K562 (cell line): ENCODE measurements around the gene PLP2. TPM values are rescaled to one million over a fixed set of nuclear protein-coding genes. Genes with fewer than 3 reads are reported as not detected.

Experiments used
- BHLHE40 ChIP-seq: IDR thresholded peaks from 2 replicates; pipeline ENCODE4 v1.6.1; 2011; ENCODE audit warnings: low read length, improper control_type of control experiment
- CBFA2T2 ChIP-seq: fragments of 450-650 bp; conservative IDR thresholded peaks from 2 replicates; pipeline ENCODE4 v1.6.1; 2017; ENCODE audit warnings: mild to moderate bottlenecking
- CBX5 ChIP-seq: IDR thresholded peaks from 2 replicates; pipeline ENCODE4 v1.6.1; 2014; ENCODE audit warnings: low read depth, borderline replicate concordance
- ELF1 ChIP-seq: fragments of 200-800 bp; sonication (Bioruptor generic); IDR thresholded peaks from 2 replicates; pipeline ENCODE4 v1.6.1; 2016; ENCODE audit warnings: missing genetic modification characterization, missing compliant biosample characterization
- ELK1 ChIP-seq: sonication (generic); formaldehyde crosslinking; IDR thresholded peaks from 2 replicates; pipeline ENCODE4 v1.8.1; 2022; ENCODE audit warnings: missing genetic modification reagents
- ETV1 ChIP-seq: fragments of 450-650 bp; conservative IDR thresholded peaks from 2 replicates; pipeline ENCODE4 v1.6.1; 2016; ENCODE audit warnings: missing genetic modification characterization, control low read depth, low read depth, missing compliant biosample characterization
- ILF3 ChIP-seq: fragments of 450-650 bp; IDR thresholded peaks from 2 replicates; pipeline ENCODE4 v1.6.1; 2018; ENCODE audit warnings: antibody characterized with exemption, mild to moderate bottlenecking, moderate library complexity, borderline replicate concordance
- LEF1 ChIP-seq: fragments of 450-650 bp; IDR thresholded peaks from 2 replicates; pipeline ENCODE4 v1.6.1; 2016; ENCODE audit warnings: mild to moderate bottlenecking
- MYNN ChIP-seq, 2 experiments: sonication (generic); formaldehyde crosslinking in 1 of 2; IDR thresholded peaks; 2 replicates each; pipeline versions ENCODE4 v1.5.0 to v1.6.1; 2016 to 2020; ENCODE audit warnings: antibody characterized with exemption in 1 of 2, missing genetic modification reagents in 1 of 2
- NCOA1 ChIP-seq: fragments of 450-650 bp; IDR thresholded peaks from 2 replicates; pipeline ENCODE4 v1.6.1; 2016; ENCODE audit warnings: low read depth
- RNF219 ChIP-seq: fragments of 250-450 bp; sonication (Bioruptor Pico); IDR thresholded peaks from 2 replicates; pipeline ENCODE4 v1.5.0; 2022; ENCODE audit warnings: mild to moderate bottlenecking
- SIRT6 ChIP-seq: IDR thresholded peaks from one replicate; pipeline ENCODE4 v1.6.1; 2012; ENCODE audit warnings: low read depth, mild to moderate bottlenecking, control low read depth, inconsistent platforms, low read length, moderate library complexity
- SMARCA5 ChIP-seq: fragments of 450-650 bp; IDR thresholded peaks from 2 replicates; pipeline ENCODE4 v1.6.1; 2016
- SMC3 ChIP-seq: conservative IDR thresholded peaks from 2 replicates; pipeline ENCODE4 v1.6.1; 2011; ENCODE audit warnings: low read depth, low read length, improper control_type of control experiment; ENCODE audit not compliant: insufficient read depth
- TAF15 ChIP-seq: fragments of 200-400 bp; formaldehyde crosslinking; IDR thresholded peaks from 2 replicates; pipeline ENCODE4 v1.6.1; 2017; ENCODE audit warnings: mild to moderate bottlenecking, low read depth, low read length, moderate library complexity
- YY1 ChIP-seq, 3 experiments: IDR thresholded peaks; 2 replicates each; pipeline ENCODE4 v1.6.1; 2011; ENCODE audit warnings: low read length in 2 of 3, mild to moderate bottlenecking in 2 of 3, moderate library complexity in 2 of 3, borderline replicate concordance in 1 of 3, control low read depth in 1 of 3, low read depth in 1 of 3; ENCODE audit not compliant: insufficient read depth in 3 of 3, insufficient replicate concordance in 2 of 3, control insufficient read depth in 1 of 3, insufficient read length in 1 of 3; ENCODE audit errors: extremely low read depth in 1 of 3
- ZFP91 ChIP-seq: sonication (generic); formaldehyde crosslinking; IDR thresholded peaks from 2 replicates; pipeline ENCODE4 v1.8.0; 2022; ENCODE audit warnings: mild to moderate bottlenecking, missing genetic modification reagents
- ZNF143 ChIP-seq: sonication (generic); formaldehyde crosslinking; IDR thresholded peaks from 2 replicates; pipeline ENCODE4 v1.9.0; 2022; ENCODE audit warnings: mild to moderate bottlenecking, missing genetic modification reagents
- ZNF347 ChIP-seq: fragments of 450-650 bp; formaldehyde crosslinking; IDR thresholded peaks from 2 replicates; pipeline ENCODE4 v1.4.0; 2020; ENCODE audit warnings: low read depth, mild to moderate bottlenecking, moderate library complexity
- ZNF395 ChIP-seq: fragments of 200-800 bp; sonication (Bioruptor generic); IDR thresholded peaks from 2 replicates; pipeline ENCODE4 v1.6.1; 2017; ENCODE audit warnings: missing genetic modification characterization, missing compliant biosample characterization
- ZNF551 ChIP-seq: fragments of 250-450 bp; sonication (Bioruptor Pico); IDR thresholded peaks from 2 replicates; pipeline ENCODE4 v1.5.0; 2021; ENCODE audit warnings: mild to moderate bottlenecking, moderate library complexity
- polyA plus RNA-seq, 8 experiments: library from polyadenylated mRNA; depleted of rRNA in 4 of 8; stranded (reverse) in 5 of 8; unstranded in 3 of 8; fragments of >200 nt; fragmentation: Nextera tagmentation in 2 of 8; fragmentation: Illumina TruSeq in 1 of 8; extraction: Ambion mirVana in 2 of 8; extraction: Trizol in 1 of 8; gene quantifications; 2 replicates each; pipeline versions ENCODE4 v1.2.1 to v1.2.3, GENCODE V29; 2011 to 2014; ENCODE audit warnings: inconsistent platforms in 1 of 8, missing spikeins in 1 of 8
- total RNA-seq, 7 experiments: library from RNA; depleted of rRNA in 6 of 7; stranded (reverse); fragments of >200 nt in 6 of 7; fragmentation: Illumina TruSeq in 2 of 7; extraction: Trizol in 2 of 7; gene quantifications; 2 replicates each; pipeline versions ENCODE4 v1.2.1 to v1.2.3, GENCODE V29; 2011 to 2021; ENCODE audit warnings: low replicate concordance in 1 of 7

The PLP2 gene
- total and polyA plus RNA-seq, 9 of the 15 experiments (the other 6 are each of a cell fraction or from before 2014, with no cell fraction given) = 34.7 to 236 (median 112) TPM

- no peak; the same call in 1 of the 2 replicates for TF ChIP-seq ZNF395 (CRISPR knock-in tag)
- TF ChIP-seq TAF15 = no peak
- TF ChIP-seq SIRT6 = no peak
- no peak for TF ChIP-seq ZNF143
- TF ChIP-seq CBFA2T2 = no peak
- no peak for TF ChIP-seq ZFP91 (CRISPR knock-in tag)
- no peak for TF ChIP-seq ELK1 (CRISPR knock-in tag)
- TF ChIP-seq BHLHE40 = peak; percentile 82
- no peak for TF ChIP-seq RNF219 (CRISPR knock-in tag)
- peak; percentile 99 for TF ChIP-seq ETV1
- no peak for TF ChIP-seq ZNF551
- TF ChIP-seq SMARCA5 = no peak
- TF ChIP-seq ELF1 (tag) = 0 out of 2 replicates have a peak, but pooled peaks have one; percentile 24
- no peak for TF ChIP-seq ZNF347 (CRISPR knock-in tag)
- no peak for TF ChIP-seq SMC3
- peak; percentile 75; the same call in 1 of the 2 replicates for TF ChIP-seq MYNN (IDR thresholded peaks at IDR 0.05)
- no peak for TF ChIP-seq MYNN (CRISPR knock-in tag; IDR thresholded peaks at IDR 0.05)
- peak; percentile 91 for TF ChIP-seq LEF1
- TF ChIP-seq CBX5 = no peak
- TF ChIP-seq ILF3 = no peak
- TF ChIP-seq NCOA1 = 0 out of 2 replicates have a peak, but pooled peaks have one; percentile 32
- TF ChIP-seq YY1 (IDR thresholded peaks at IDR 0.05; ENCODE audit: borderline replicate concordance in 1 of 3, control insufficient read depth in 1 of 3, extremely low read depth in 1 of 3, insufficient read depth in 3 of 3, insufficient read length in 1 of 3, insufficient replicate concordance in 2 of 3, low read depth in 1 of 3, low read length in 2 of 3) = peak in 1 of 3 experiments; percentile 58
Measured at GRCh38 chrX:49166914-49167739, 4.6 kb upstream of the PLP2 start (continued).
